ENCODE measurements around the gene SERPINA12.
"Not testable (repeated sequence)": the region's sequence is repeated elsewhere in the genome, so short reads cannot be mapped to it uniquely, and the experiment has no call there.

The SERPINA12 gene

GRCh38 chr14:94486883-94487282, 22.4 kb downstream of the SERPINA12 start:
- DNase-seq: no peak

GRCh38 chr14:94485944-94486841, 23.1 kb downstream of the SERPINA12 start:
- peak; percentile 71 for DNase-seq

- no peak for DNase-seq
These were observed 24.8 kb downstream of the SERPINA12 start for GRCh38 chr14:94484481-94484880.

GRCh38 chr14:94483729-94484275, 25.5 kb downstream of the SERPINA12 start:
- no peak for DNase-seq

GRCh38 chr14:94483071-94483451, 26.2 kb downstream of the SERPINA12 start:
- no peak for DNase-seq

- DNase-seq: not testable (repeated sequence)
These were observed 26.9 kb downstream of the SERPINA12 start for GRCh38 chr14:94482132-94483070.

- peak; percentile 28 for DNase-seq
These were observed 27.7 kb downstream of the SERPINA12 start for GRCh38 chr14:94481468-94482131.

GRCh38 chr14:94480809-94481208, 28.5 kb downstream of the SERPINA12 start:
- DNase-seq: no peak

GRCh38 chr14:94478420-94478819, 30.8 kb downstream of the SERPINA12 start:
- no peak for DNase-seq

GRCh38 chr14:94476023-94476422, 33.2 kb downstream of the SERPINA12 start, which contains the start of gene SERPINA9:
TSS of gene SERPINA9 (minus strand) at chr14:94476197. CDS start at chr14:94469840, 6,357 bp downstream.
- DNase-seq: no peak

GRCh38 chr14:94474581-94475031, 34.7 kb downstream of the SERPINA12 start:
- no peak for DNase-seq

GRCh38 chr14:94473666-94474410, 35.4 kb downstream of the SERPINA12 start:
- no peak for DNase-seq

GRCh38 chr14:94472842-94473241, 36.4 kb downstream of the SERPINA12 start:
- no peak for DNase-seq

- DNase-seq: no peak
These were observed 38.2 kb downstream of the SERPINA12 start for GRCh38 chr14:94471045-94471444.

- no peak for DNase-seq
These were observed 39.0 kb downstream of the SERPINA12 start for GRCh38 chr14:94470311-94470710.

GRCh38 chr14:94469261-94469660, 40.0 kb downstream of the SERPINA12 start:
- DNase-seq: no peak

- no peak for DNase-seq
These were observed 41.3 kb downstream of the SERPINA12 start for GRCh38 chr14:94467728-94468520.

- no peak for DNase-seq
These were observed 42.4 kb downstream of the SERPINA12 start for GRCh38 chr14:94466706-94467370.

GRCh38 chr14:94465042-94465441, 44.2 kb downstream of the SERPINA12 start:
- no peak for DNase-seq

- no peak for DNase-seq
These were observed 45.0 kb downstream of the SERPINA12 start for GRCh38 chr14:94464290-94464689.
